ENCODE results near the gene CROCC2.

The CROCC2 gene

GRCh38 chr2:240925191-240925567, 19.0 kb downstream of the CROCC2 start:
- DNase-seq = no peak

DNA sequence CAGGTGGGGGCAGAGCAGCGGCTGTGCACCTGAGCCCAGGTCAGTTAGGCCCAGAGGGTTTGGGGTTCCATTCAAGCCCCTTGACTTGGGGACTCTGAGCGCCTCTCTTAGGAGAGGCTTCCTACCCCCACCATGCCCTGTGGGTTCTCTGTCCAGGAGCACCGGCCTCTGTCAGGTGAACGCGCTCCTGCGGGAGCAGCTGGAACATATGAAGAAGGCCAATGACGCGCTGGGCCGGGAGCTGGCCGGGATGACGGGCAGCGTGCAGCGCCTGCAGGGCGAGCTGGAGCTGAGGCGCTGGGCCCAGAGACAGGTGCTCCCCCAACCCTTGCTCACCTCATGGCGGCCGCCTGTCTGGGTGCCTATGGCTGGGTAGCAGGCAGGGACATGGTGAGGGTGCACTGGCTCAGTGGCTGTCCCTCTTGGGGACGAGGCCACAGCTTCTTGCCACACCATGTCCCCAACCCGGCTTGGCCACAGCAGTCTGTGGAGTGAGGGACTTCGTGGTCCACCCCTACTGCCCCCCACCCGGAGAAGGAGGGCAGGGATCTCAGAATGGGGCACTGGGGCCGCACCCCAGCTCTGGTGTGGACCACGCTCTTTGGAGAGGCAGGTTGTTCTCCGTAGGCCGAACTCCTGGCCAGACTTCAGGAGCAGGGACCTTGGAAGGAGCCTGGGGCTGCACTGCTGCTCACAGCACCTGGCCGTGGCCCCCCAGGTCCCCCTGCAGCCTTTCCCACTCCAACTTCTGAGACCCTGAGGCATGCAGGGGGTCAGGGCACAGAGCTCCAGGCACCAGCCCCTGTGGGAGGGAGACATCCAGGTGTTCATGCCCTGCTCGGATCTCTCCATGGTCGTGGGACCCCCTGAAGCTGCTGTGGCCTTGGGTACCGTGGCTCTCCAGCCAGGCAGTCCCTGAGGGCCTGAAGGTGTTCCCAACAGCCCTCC, 19.7 kb downstream of the CROCC2 start:
- DNase-seq = no peak

- no peak for DNase-seq
Observed at GRCh38 chr2:240926516-240927389, 20.6 kb downstream of the CROCC2 start.

GRCh38 chr2:240927390-240927781, 21.2 kb downstream of the CROCC2 start:
- DNase-seq = no peak

DNA sequence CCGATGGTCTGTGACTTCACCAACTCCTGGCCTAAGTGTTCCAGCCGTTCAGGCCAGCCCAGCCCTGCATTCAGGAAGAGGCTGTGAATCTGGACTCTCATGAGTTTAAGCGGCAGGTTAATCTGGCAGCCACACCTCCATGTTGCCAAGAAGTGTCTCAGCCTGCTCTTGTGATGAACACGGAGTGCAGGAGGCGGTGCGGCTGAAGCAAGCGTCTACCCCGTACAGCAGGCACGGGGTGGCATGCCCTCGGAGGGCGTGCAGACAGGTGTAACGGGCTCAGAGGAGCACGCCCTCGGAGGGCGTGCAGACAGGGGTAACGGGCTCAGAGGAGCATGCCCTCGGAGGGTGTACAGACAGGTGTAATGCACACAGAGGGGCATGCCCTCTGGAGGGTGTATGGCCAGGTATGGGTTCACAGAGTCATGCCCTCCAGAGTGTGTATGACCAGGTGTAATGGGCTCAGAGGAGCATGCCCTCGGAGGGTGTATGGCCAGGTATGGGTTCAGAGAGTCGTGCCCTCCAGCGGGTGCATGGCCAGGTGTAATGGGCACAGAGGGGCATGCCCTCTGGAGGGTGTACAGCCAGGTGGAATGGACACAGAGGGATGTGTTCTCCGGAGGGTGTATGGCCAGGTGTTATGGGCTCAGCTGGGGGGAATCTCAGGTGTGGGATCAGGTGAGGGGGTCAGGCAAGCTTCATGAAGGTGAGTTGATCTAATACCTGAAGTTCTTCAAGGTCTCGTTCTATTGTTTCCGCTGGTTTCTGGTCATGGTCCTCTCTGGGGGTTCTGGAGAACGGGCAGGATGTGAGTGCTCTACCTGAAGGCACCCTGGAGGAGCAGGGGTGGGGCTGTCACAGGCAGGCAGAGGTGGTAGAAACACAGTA, 22.6 kb downstream of the CROCC2 start:
- DNase-seq = no peak

DNA sequence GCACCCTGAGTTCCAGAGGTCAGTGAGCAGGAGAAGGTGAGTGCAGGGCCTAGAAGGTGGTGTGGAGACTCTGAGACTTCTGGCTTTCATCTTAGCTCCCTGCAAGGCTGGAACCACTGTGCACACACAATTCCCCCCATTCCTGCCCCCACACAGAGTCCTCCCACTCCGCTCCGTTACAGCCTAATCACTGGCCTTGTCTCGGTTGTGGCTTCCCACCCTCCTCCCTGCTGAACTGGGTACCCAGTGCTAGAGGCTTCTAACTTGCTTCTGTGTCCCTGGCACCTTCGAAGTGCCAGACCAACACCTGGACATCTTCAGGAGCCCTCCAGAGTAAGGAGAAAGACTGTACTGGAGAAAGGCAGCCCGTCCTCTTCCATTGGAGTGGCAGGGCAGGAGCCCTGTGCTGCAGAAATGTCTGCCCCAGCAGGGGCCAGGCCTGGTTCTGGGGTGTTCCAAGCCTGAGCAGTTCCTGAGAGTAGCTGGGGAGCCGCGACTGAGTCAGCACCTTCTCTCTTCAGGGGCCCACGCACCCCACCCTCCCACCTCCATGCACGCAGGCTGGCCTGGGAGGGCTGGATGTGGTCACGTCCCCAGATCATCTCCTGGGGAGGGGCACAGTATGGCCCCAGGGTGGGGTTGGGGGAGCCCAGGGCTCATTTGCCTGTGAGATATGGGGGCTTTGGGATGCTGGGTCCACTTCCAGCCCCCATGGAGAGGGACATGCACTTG, 23.4 kb downstream of the CROCC2 start:
- no peak for DNase-seq

DNA sequence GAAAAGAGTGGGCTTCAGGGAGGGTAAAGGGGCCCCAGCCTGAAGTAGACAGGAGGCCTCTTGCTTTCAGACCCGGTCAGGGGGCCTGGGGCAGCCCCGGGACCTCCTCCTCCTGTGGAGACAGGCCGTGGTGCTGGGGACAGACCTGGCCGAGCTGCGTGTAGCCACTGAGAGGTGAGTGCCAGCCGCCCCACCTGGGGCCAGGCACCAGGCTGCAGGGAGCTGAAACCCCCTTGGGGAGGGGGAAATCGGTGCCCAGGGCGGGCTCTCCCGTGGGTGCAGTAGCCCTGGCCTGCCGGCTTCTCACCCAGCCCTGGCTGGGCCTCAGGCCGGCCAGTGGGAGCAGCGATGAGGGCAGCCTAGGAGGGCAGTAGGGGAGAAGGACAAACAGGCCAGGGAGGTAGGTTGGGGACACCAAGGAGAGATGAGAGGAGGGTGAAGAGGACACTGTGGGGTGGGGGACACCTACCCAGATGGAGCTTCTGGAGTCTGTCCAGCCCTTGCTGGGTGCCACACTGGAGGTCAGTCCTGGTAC, 24.0 kb downstream of the CROCC2 start:
- no peak for DNase-seq

GRCh38 chr2:240930631-240931318, 24.6 kb downstream of the CROCC2 start:
- DNase-seq = no peak

DNA sequence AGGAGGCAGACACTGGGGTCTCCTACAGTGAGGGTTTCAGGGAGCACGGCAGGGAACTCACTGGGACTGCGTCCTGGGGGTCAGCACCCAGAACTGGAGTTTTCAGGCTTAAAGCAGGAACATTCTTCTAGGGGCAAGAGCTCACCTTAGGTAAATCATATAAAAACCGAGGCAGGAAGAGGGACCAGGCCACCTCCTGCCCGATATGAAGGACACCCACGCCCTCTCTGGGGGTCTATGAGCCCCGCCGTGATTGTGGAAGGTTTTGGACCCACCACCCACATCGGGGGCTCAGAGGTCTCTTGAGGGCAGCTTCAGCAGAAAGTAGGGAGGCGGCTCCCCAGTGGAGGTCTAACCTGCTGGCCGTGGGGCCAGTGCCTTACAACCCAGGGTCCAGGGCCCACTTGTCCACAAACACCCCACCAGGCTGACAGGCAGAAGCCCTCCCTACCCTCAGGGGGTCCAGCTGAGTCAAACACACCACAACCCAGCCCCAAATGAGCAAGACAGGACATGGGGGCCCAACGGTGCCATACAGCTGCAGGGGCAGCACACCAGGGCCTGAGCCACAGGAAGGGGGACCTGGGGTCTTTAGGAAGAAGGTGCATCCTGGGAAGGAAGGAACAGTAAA, 25.3 kb downstream of the CROCC2 start:
- no peak for DNase-seq

DNA sequence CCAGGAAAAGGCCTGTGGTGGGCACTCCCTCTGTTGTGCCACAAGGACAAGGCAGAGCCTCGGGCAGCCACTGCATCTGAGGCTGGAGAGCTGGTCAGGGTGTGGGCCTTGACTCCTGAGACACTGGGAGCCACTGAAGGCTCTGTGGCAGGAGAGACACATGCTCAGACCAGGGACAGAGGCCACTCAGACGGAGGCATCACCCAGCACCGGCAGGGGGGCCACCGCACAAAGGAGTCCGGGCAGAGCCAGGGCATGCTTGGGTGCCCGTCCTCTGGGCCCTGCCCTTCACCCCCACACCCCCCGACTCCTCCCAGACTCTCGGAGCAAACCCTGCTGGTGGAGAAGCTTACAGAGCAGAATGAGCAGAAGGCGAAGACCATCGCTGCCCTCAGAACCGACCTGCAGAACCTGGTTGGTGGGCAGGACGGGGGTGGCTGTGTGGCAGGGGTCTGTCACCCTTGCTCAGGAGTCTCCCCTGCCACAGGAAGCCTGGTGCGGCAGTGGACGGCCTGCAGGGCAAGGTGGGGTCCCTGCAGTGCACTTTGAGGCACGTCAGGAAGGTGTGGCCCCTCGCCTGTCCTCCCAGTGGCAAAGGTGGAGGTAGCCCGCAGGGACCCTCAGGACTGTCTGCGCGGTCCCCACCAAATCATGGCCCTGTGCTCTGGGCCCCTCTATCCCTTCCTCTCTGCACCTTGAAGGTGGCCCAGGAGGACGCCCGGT, 26.0 kb downstream of the CROCC2 start:
- DNase-seq = no peak

- DNase-seq = no peak
Observed at GRCh38 chr2:240932724-240933047, 26.6 kb downstream of the CROCC2 start.

- no peak for DNase-seq
Observed at GRCh38 chr2:240933048-240933965, 27.2 kb downstream of the CROCC2 start.

DNA sequence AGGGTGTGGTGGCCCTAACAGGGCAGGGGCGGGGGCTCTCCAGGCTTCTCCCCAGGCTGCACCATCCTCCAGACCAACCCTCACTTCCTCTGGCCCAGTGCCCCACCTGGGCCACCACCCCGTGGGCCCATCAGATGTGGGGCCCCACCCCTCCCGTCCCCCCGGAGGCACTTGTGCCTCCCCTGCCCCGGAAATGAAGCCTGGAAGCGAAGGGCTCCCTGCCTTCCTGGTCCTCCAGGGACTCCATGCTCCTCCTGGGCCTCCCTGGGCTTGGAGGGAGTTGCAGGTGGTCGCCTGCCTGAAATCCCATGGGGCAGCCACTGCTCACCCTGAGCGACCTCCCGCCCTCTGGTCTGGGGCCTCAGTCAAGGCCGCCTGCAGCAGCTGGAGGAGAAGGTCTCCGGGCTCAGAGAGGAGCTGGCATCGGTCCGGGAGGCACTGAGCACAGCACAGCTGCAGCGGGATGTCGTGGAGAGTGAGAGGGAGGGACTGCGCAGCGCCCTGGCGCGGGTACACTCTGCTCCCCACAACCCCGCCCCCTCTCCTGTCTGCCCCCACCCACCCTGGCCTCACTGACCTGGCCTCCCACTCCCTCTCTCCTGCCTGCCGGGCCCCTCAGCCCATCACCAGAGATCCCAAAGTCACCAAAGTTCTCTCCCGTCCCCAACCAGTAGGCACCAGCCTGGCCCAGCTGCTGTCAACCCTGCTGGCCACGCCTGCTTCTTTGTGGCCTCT, 28.0 kb downstream of the CROCC2 start:
- no peak for DNase-seq

DNA sequence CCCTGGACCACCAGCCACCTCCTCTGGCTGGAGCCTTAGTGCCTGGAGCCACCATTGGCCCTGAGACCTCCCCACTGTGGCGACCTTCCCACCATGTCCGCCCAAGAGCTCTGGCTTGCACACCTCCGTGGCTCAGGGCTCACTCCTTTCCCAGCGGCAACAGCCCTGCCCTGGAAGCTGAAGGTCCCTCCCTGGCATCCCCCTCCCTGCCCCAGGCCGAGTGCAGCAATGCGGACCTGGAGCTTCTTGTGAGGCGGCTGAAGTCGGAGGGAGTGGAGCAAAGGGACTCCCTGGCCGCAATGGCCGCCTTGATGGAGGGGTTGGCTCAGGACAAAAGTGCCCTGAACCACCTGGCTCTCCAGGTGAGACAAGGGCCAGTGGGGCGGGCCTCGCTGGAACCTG, 28.6 kb downstream of the CROCC2 start:
- DNase-seq = no peak

DNA sequence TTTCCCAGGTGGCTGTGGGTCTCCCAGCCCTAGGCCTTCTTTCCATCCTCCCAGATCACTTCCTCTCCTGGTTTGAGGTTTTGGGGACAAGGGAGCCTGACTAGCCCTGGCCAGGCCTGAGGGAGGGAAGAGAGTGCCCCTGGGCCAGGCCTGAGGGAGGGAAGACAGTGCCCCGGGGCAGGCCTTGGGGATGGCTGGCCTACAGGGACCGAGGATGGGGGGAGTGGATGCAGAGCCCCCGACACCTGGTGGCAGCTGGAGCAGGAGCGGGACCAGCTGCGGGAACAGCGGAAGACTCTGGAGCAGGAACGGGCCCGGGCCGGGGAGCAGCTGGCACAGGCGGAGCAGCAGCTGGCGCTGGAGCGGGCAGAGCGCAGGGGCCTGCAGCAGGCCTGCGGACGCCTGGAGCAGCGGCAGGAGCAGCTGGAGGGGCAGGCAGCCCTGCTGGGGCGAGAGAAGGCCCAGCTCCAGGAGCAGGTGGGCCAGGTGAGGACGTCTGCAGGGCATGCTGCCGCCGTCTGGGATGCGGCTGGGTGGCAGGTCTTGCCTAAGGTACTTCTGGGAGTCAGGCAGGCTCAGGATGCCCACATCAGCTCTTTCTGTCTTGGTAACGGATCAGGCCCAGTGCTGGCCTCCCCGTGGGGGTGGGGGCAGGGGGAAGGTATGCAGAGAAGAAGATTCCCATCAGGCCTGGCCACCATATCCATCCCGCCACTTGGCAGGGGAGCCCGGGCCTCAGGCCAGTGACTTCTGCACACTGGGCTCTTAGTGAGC, 29.2 kb downstream of the CROCC2 start:
- no peak for DNase-seq

GRCh38 chr2:240936106-240936505, 30.0 kb downstream of the CROCC2 start:
- DNase-seq = no peak

GRCh38 chr2:240946046-240946445, 39.9 kb downstream of the CROCC2 start:
- no peak for DNase-seq
